Transverse colon (tissue), 4 donors: Measurements from ENCODE around the gene PLEKHH3. TPM values are rescaled to one million over a fixed set of nuclear protein-coding genes. Genes with fewer than 3 reads are reported as not detected.
A peak's percentile ranks its signal among the peaks of the same experiment; 100 is the strongest.
"Not testable (repeated sequence)": the region's sequence is repeated elsewhere in the genome, so short reads cannot be mapped to it uniquely, and the experiment has no call there.

Source experiments
- DNase-seq: peaks from one replicate; pipeline ENCODE4 v3.0.0-alpha.2; 2019
- H3K27ac ChIP-seq, 4 donors: fragments of 200-600 bp; sonication (generic); 2 replicates each; pipeline ENCODE4 v1.5.1; 2016 to 2018; ENCODE audit warnings: inconsistent platforms in 4 of 4
- H3K27me3 ChIP-seq: fragments of 200-600 bp; sonication (generic); 2 replicates; pipeline ENCODE4 v1.5.1; 2017; ENCODE audit warnings: inconsistent platforms
- H3K36me3 ChIP-seq, 4 donors: fragments of 200-600 bp; sonication (generic); 2 replicates each; pipeline ENCODE4 v1.5.1; 2017 to 2019; ENCODE audit warnings: inconsistent platforms in 4 of 4
- H3K4me1 ChIP-seq, 4 donors: fragments of 200-600 bp; sonication (generic); 2 replicates each; pipeline ENCODE4 v1.5.1; 2017 to 2020; ENCODE audit warnings: inconsistent platforms in 4 of 4
- H3K4me3 ChIP-seq, 4 donors: fragments of 200-600 bp; sonication (generic); 1 replicate in 1 of 4; 2 replicates in 3 of 4; pipeline versions ENCODE4 v1.5.1 to v1.6.1; 2017 to 2019; ENCODE audit warnings: inconsistent platforms in 4 of 4
- H3K9me3 ChIP-seq, 2 donors: fragments of 200-600 bp; sonication (generic); 2 replicates each; pipeline ENCODE4 v1.5.1; 2017 to 2019; ENCODE audit warnings: inconsistent platforms in 2 of 2
- CTCF ChIP-seq, 5 experiments: fragments of 200-600 bp in 3 of 5; fragments of 450-650 bp in 2 of 5; sonication (generic) in 3 of 5; IDR thresholded peaks; 1 replicate in 2 of 5; 2 replicates in 3 of 5; pipeline ENCODE4 v1.5.1; 2016 to 2017; ENCODE audit warnings: antibody characterized with exemption in 5 of 5, inconsistent platforms in 3 of 5, mild to moderate bottlenecking in 2 of 5, moderate library complexity in 1 of 5
- EP300 ChIP-seq: sonication (generic); formaldehyde crosslinking; IDR thresholded peaks from one replicate; pipeline ENCODE4 v1.6.1; 2017; ENCODE audit warnings: antibody characterized with exemption, low read depth
- POLR2A ChIP-seq: fragments of 450-650 bp; IDR thresholded peaks from one replicate; pipeline ENCODE4 v1.6.1; 2016; ENCODE audit warnings: antibody characterized with exemption, mild to moderate bottlenecking, moderate library complexity
- POLR2AphosphoS5 ChIP-seq, 3 donors: sonication (generic); formaldehyde crosslinking; IDR thresholded peaks; one replicate each; pipeline ENCODE4 v1.6.1; 2016; ENCODE audit warnings: antibody characterized with exemption in 3 of 3
- WGBS, 2 donors: methylation state at CpG; one replicate each; pipeline ENCODE4 v1.1.5; 2018; ENCODE audit warnings: low coverage in 1 of 2; 5-methylcytosine and 5-hydroxymethylcytosine counted together
- in situ Hi-C, 4 donors: fragments of 200-750 bp; cut with MboI; loops; one replicate each; pipeline versions ENCODE4 v1.15.0 to v1.15.1; 2017; ENCODE audit warnings: low sequenced_read_pairs in 3 of 4, low pct_ligation_motif_present in 1 of 4, low pct_unique_long_range_greater_than_20kb in 1 of 4
- intact Hi-C: fragments of 100-400 bp; cut with DNase I; formaldehyde crosslinking; loops from one replicate; pipeline ENCODE4 v1.15.1; 2023; ENCODE audit warnings: low total_unique reads
- total RNA-seq, 4 donors: library from RNA; depleted of rRNA; stranded (reverse); fragments of >200 nt; gene quantifications; one replicate each; pipeline ENCODE4 v1.1.0, GENCODE V29; 2016

Gene PLEKHH3
- total RNA-seq, 4 donors from 2014 or later = 5.8 to 29.9 (median 9.9) TPM

GRCh38 chr17:42629411-42630009 lies 47.3 kb downstream of the PLEKHH3 start:
- no peak for DNase-seq
- WGBS, 2 donors = 71 to 77% methylated on average over 3 of the region's 3 CpGs
- no peak for TF ChIP-seq POLR2A
- intact Hi-C loops = no loop called here
- Histone ChIP-seq H3K36me3 (no peaks in the 10 kb centered on the region), H3K27me3 (no peaks in the 10 kb centered on the region), H3K9me3 (no peaks in the 10 kb centered on the region), H3K4me3 (no peak overlapping the region), H3K4me1 (no peaks in the 10 kb centered on the region), H3K27ac (no peak overlapping the region)
- in situ Hi-C loops = no loop called here

DNA sequence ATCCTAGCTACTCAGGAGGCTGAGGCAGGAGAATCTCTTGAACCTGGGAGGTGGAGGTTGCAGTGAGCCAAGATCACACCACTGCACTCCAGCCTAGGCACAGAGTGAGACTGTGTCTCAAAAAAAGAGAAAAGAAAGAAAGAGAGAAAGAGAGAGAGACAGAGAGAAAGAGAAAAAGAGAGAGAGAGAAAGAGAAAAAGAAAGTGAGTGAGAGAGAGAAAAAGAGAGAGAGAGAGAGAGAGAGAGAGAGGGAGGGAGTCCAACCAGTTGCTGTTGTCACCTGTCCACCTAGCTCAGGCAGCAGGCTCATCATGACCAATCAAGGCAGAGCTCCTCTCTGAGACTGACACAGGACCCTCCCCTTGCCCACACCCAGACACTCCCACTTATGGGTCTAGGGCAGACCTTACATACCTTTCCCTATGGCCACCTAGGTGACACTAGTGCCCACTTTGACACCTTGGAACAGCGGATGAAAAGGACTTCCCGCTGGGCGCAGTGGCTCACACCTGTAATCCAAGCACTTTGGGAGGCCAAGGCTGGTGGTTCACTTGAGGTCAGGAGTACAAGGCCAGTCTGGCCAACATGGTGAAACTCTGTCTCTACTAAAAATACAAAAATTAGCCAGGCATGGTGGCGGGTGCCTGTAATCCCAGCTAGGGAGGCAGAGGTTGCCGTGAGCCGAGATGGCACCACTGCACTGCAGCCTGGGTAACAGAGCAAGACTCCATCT lies 49.6 kb downstream of the PLEKHH3 start:
- WGBS, 2 donors = 93% methylated on average over 6 of the region's 6 CpGs; no CpG with 5 or more reads in 1 of the 2 donors
- intact Hi-C loops, H3K27ac ChIP-seq: not testable (repeated sequence)

DNA sequence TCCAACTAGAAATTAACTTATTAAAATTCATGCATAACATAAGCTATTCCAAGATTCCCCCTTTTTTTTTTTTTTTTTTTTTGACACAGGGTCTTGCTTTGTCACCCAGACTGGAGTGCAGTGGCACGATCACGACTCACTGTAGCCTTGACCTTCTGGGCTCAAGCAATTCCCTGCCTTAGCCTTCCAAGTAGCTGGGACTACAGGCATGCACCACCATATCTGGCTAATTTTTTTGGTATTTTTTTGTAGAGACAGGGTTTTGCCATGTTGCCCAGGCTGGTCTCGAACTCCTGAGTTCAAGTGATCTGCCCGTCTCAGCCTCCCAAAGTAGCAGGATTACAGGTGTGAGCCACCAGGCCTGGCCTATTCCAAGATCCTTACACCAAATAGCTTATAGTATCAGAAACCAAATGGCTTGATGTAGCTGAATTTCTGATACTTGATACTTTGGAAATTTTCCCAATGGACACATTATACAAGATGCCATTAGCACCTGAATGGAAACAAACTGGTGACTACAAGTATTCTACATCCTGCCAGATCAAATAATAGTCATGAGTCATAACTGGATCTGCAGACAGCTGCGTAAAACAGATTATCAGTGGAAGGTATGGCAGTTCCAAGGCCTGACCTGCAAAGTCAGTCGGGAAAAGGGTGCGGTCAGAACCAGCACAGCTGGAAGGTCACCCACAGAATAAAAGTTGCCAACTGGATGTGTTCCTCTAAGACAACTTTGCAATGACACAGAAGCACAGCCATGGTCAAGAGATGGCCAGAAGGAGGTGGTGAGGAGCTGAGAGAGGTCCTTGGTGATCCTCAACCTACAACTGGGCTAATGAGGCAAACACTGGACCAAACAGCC lies 52.8 kb downstream of the PLEKHH3 start:
- no peaks in the 10 kb centered on the region for H3K36me3 ChIP-seq
- intact Hi-C loops (no loop called here), in situ Hi-C loops (no loop called here)
- peaks cover 0 to under 1% (median 0%) of the 10 kb centered on the region in 4 donors for H3K4me1 ChIP-seq
- H3K4me3 ChIP-seq = no peak overlapping the region
- no peak for TF ChIP-seq EP300
- TF ChIP-seq POLR2AphosphoS5 (IDR thresholded peaks at IDR 0.05) = no peak
- no peak for TF ChIP-seq POLR2A
- no peak for TF ChIP-seq CTCF (IDR thresholded peaks at IDR 0.05)
- no peaks in the 10 kb centered on the region for H3K27me3 ChIP-seq
- no peaks in the 10 kb centered on the region for H3K9me3 ChIP-seq
- 75 to 83% methylated on average over 2 to 7 of the region's 7 CpGs for WGBS, 2 donors
- no peak overlapping the region for H3K27ac ChIP-seq
- peak; percentile 42 for DNase-seq

More for the DNA sequence above, 49.6 kb downstream of the PLEKHH3 start:
- H3K4me3 ChIP-seq, H3K4me1 ChIP-seq, H3K9me3 ChIP-seq, in situ Hi-C loops, H3K36me3 ChIP-seq, H3K27me3 ChIP-seq, DNase-seq: not testable (repeated sequence)

- Histone ChIP-seq H3K36me3 (no peaks in the 10 kb centered on the region), H3K27ac (no peak overlapping the region), H3K4me3 (no peak overlapping the region), H3K4me1 (peaks cover 0 to 8% (median 2%) of the 10 kb centered on the region in 4 donors), H3K9me3 (no peaks in the 10 kb centered on the region), H3K27me3 (no peaks in the 10 kb centered on the region)
- WGBS, 2 donors = 83 to 100% methylated on average over 1 to 2 of the region's 2 CpGs
- TF ChIP-seq POLR2A (no peak), CTCF (IDR thresholded peaks at IDR 0.05) (no peak), EP300 (no peak), POLR2AphosphoS5 (IDR thresholded peaks at IDR 0.05) (no peak)
- DNase-seq = no peak
- intact Hi-C loops (no loop called here), in situ Hi-C loops (no loop called here)
Measured at GRCh38 chr17:42623271-42623670, 53.5 kb downstream of the PLEKHH3 start.

DNA sequence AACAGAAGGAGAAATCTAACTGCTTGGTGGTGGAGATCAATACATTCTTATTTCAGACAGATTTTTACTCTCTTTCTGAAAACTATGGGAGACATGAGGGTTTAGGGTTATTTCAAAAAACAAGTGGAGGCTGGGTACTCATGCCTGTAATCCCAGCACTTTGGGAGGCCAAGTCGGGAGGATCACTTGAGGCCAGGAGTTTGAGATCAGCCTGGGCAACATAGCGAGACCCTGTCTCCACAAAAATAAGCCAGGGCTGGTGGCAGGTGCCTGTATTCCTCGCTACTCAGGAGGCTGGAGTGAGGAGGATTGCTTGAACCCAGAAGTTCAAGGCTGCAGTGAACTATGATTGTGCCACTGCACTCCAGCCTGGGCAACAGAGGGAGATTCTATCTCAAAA lies 54.8 kb downstream of the PLEKHH3 start:
- H3K4me3 ChIP-seq, DNase-seq, H3K36me3 ChIP-seq, in situ Hi-C loops, H3K27me3 ChIP-seq, intact Hi-C loops, H3K9me3 ChIP-seq, H3K27ac ChIP-seq: not testable (repeated sequence)
- peaks cover 0 to 12% (median 2%) of the 10 kb centered on the region in 4 donors for H3K4me1 ChIP-seq
- WGBS, 2 donors = 88 to 100% methylated on average over 1 to 3 of the region's 3 CpGs
